SK-N-SH (cell line): Measurements from ENCODE around the gene CAP2. TPM values are rescaled to one million over a fixed set of nuclear protein-coding genes. Genes with fewer than 3 reads are reported as not detected.

Source experiments
- CTCF ChIA-PET: fragments of 300-600, 350-600 bp; formaldehyde crosslinking; extraction: SDS; loops from one replicate; lab custom pipeline; 2021; lab: Yijun Ruan, JAX
- POLR2A ChIA-PET: fragments of 350-600 bp; sonication (Branson Sonifier 250); formaldehyde crosslinking; extraction: SDS; loops from one replicate; lab custom pipeline; 2020; ENCODE audit warnings: antibody characterized with exemption, inconsistent platforms; lab: Yijun Ruan, JAX
- DNase-seq: peaks from one replicate; pipeline ENCODE4 v3.0.0; 2012
- H2AFZ ChIP-seq: fragments of 200-600 bp; sonication (generic); 2 replicates; pipeline ENCODE4 v1.8.1; 2016; ENCODE audit warnings: antibody characterized with exemption, mild to moderate bottlenecking, low read depth
- H3F3A ChIP-seq: fragments of 200-600 bp; sonication (generic); replicated peaks from 2 replicates; pipeline ENCODE3; 2016; ENCODE audit warnings: antibody characterized with exemption, mild to moderate bottlenecking; ENCODE audit not compliant: insufficient read depth
- H3K27ac ChIP-seq, 2 experiments: fragments of 200-500 bp in 1 of 2; fragments of 200-600 bp in 1 of 2; sonication (Bioruptor generic) in 1 of 2; sonication (generic), shearing (Covaris generic) in 1 of 2; 2 replicates each; pipeline versions ENCODE4 v1.5.1 to v1.6.1; 2014 to 2016; ENCODE audit warnings: low read depth in 2 of 2, inconsistent platforms in 1 of 2, low read length in 1 of 2, mild to moderate bottlenecking in 1 of 2, mixed read lengths in 1 of 2
- H3K27me3 ChIP-seq: fragments of 200-600 bp; sonication (generic), shearing (Covaris generic); 2 replicates; pipeline ENCODE4 v1.6.1; 2016; ENCODE audit warnings: mixed run types; ENCODE audit not compliant: insufficient read depth
- H3K36me3 ChIP-seq, 2 experiments: fragments of 200-500 bp in 1 of 2; fragments of 200-600 bp in 1 of 2; sonication (Bioruptor generic) in 1 of 2; sonication (generic) in 1 of 2; replicated peaks in 1 of 2; 2 replicates each; pipeline versions ENCODE3 to v1.5.1; 2014 to 2016; ENCODE audit warnings: low read length in 1 of 2, mild to moderate bottlenecking in 1 of 2; ENCODE audit not compliant: insufficient read depth in 2 of 2, control insufficient read depth in 1 of 2
- H3K4me1 ChIP-seq, 2 experiments: fragments of 200-500 bp in 1 of 2; fragments of 200-600 bp in 1 of 2; sonication (Bioruptor generic) in 1 of 2; sonication (generic), shearing (Covaris generic) in 1 of 2; 2 replicates each; pipeline versions ENCODE4 v1.5.1 to v1.6.1; 2014 to 2016; ENCODE audit warnings: low read depth in 1 of 2, low read length in 1 of 2, mixed run types in 1 of 2; ENCODE audit not compliant: insufficient read depth in 2 of 2, control insufficient read depth in 1 of 2
- H3K4me2 ChIP-seq: fragments of 200-600 bp; sonication (generic), shearing (Covaris generic); 2 replicates; pipeline ENCODE4 v1.6.1; 2017; ENCODE audit warnings: mixed run types
- H3K4me3 ChIP-seq, 2 experiments: fragments of 200-500 bp in 1 of 2; fragments of 200-600 bp in 1 of 2; sonication (Bioruptor generic) in 1 of 2; sonication (generic), shearing (Covaris generic) in 1 of 2; 2 replicates each; pipeline versions ENCODE4 v1.5.1 to v1.8.1; 2014 to 2016; ENCODE audit warnings: low read depth in 2 of 2, inconsistent platforms in 1 of 2, low read length in 1 of 2, mild to moderate bottlenecking in 1 of 2, mixed read lengths in 1 of 2, moderate library complexity in 1 of 2
- H3K79me2 ChIP-seq: fragments of 200-600 bp; sonication (generic); 2 replicates; pipeline ENCODE4 v1.8.1; 2017; ENCODE audit warnings: mild to moderate bottlenecking; ENCODE audit not compliant: insufficient read depth
- H3K9ac ChIP-seq: fragments of 200-600 bp; sonication (generic); 2 replicates; pipeline ENCODE4 v1.6.1; 2017; ENCODE audit warnings: mixed run types
- H3K9me2 ChIP-seq: fragments of 200-600 bp; sonication (generic); 2 replicates; pipeline ENCODE4 v1.6.1; 2017; ENCODE audit warnings: mixed run types
- H3K9me3 ChIP-seq: fragments of 200-600 bp; sonication (generic); 2 replicates; pipeline ENCODE4 v1.6.1; 2017; ENCODE audit warnings: mixed run types, mild to moderate bottlenecking, moderate library complexity
- H4K20me1 ChIP-seq: fragments of 200-600 bp; sonication (generic); 2 replicates; pipeline ENCODE4 v1.6.1; 2017; ENCODE audit warnings: mild to moderate bottlenecking, mixed run types; ENCODE audit not compliant: insufficient read depth
- EZH2phosphoT487 ChIP-seq: fragments of 200-600 bp; sonication (generic); IDR thresholded peaks from 2 replicates; pipeline ENCODE4 v1.6.1; 2017; ENCODE audit warnings: low read depth, mixed run types, mild to moderate bottlenecking, antibody characterized with exemption, moderate library complexity, borderline replicate concordance
- FOSL2 ChIP-seq: IDR thresholded peaks from 2 replicates; pipeline ENCODE4 v1.4.0; 2012; ENCODE audit warnings: low read depth, mild to moderate bottlenecking, moderate library complexity, borderline replicate concordance
- FOXM1 ChIP-seq: IDR thresholded peaks from 2 replicates; pipeline ENCODE4 v1.4.0; 2012; ENCODE audit warnings: low read depth, mild to moderate bottlenecking
- GABPA ChIP-seq: IDR thresholded peaks from 2 replicates; pipeline ENCODE4 v1.4.0; 2012; ENCODE audit warnings: low read depth, mild to moderate bottlenecking
- GATA2 ChIP-seq: sonication (generic); formaldehyde crosslinking; IDR thresholded peaks from 2 replicates; pipeline ENCODE4 v1.5.0; 2020; ENCODE audit warnings: mild to moderate bottlenecking, missing genetic modification reagents
- JUND ChIP-seq: IDR thresholded peaks from 2 replicates; pipeline ENCODE4 v1.4.0; 2012
- MXI1 ChIP-seq: IDR thresholded peaks from 2 replicates; pipeline ENCODE4 v1.6.1; 2012; ENCODE audit warnings: mild to moderate bottlenecking, low read depth, low read length, improper control_type of control experiment
- NFIC ChIP-seq: IDR thresholded peaks from 2 replicates; pipeline ENCODE4 v1.4.0; 2012; ENCODE audit warnings: borderline replicate concordance
- NRF1 ChIP-seq: IDR thresholded peaks from 2 replicates; pipeline ENCODE4 v1.6.1; 2012; ENCODE audit warnings: low read depth, mild to moderate bottlenecking, low read length
- RXRA ChIP-seq: IDR thresholded peaks from 2 replicates; pipeline ENCODE4 v1.4.0; 2012; ENCODE audit warnings: low read depth, mild to moderate bottlenecking, borderline replicate concordance
- SMC3 ChIP-seq: IDR thresholded peaks from 2 replicates; pipeline ENCODE4 v1.6.1; 2012; ENCODE audit warnings: low read depth, low read length, improper control_type of control experiment
- TAF1 ChIP-seq: IDR thresholded peaks from 2 replicates; pipeline ENCODE4 v1.6.1; 2012; ENCODE audit warnings: low read depth, mild to moderate bottlenecking, low read length, moderate library complexity, borderline replicate concordance
- TCF12 ChIP-seq: IDR thresholded peaks from 2 replicates; pipeline ENCODE4 v1.4.0; 2012
- WGBS: methylation state at CpG from one replicate; pipeline ENCODE4 v1.1.6; 2017; ENCODE audit warnings: low lambda C conversion rate; 5-methylcytosine and 5-hydroxymethylcytosine counted together
- polyA plus RNA-seq, 3 experiments: library from polyadenylated mRNA; depleted of rRNA; stranded (reverse); fragments of >200 nt; gene quantifications; 2 replicates each; pipeline ENCODE4 v1.2.3, GENCODE V29; 2012
- TF ChIP-seq, protein P1 (sequence below): IDR thresholded peaks from 2 replicates; pipeline ENCODE4; 2012

Gene CAP2
- polyA plus RNA-seq, 1 of the 3 experiments (the other 2 are of a cell fraction), result 8.5 TPM

DNA sequence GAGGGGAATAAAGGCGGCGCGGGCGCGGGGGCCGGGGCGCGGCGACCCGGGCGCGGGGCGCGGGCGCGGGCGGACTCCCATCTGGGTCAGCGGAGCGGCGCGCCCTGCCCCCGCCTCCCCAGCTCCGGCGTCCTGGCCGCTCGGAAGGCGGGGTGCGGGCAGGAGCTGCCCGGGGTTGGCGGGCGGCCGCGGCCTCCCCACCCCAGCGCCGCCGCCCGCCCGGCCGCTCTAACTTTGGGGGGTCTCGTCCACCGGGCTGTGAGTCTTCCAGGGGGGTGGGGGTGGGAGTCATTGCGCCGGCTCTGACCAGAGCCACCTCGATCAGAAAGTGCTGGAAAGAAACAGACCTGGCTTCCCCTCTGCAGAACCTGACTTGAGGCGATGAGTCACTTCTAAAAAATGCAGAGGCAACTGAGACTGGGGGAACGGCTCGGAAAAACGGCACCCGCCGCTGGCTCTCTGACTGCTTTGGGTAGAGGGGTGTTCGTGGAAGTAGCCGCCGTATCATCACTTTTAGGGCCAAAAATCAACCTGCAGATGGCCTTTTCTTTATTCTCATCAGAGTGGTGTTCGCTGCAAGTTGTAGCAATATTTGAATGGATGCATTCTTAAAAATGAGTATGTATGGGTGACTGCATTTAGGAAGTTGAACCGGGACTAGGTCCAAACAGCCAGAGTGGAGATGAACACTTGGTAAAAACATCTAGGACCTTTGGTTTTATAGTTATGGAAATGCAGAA lies 667 bp downstream of the CAP2 start:
- Histone ChIP-seq H3K4me3 (peak overlapping the region; percentile 54 to 77), H3K36me3 (no peaks in the 10 kb centered on the region), H2AFZ (peak overlapping the region; percentile 65; the same call in 1 of the 2 replicates), H3K4me1 (peaks cover 3 to 5% of the 10 kb centered on the region in 2 experiments; a peak in 2 of 4 replicates), H4K20me1 (no peaks in the 10 kb centered on the region), H3K9me2 (no peaks in the 10 kb centered on the region), H3K9me3 (no peaks in the 10 kb centered on the region), H3K4me2 (peak overlapping the region; percentile 73), H3K27me3 (no peaks in the 10 kb centered on the region), H3K27ac (peak overlapping the region; percentile 54 to 66), H3K9ac (peak overlapping the region; percentile 73; the same call in 1 of the 2 replicates), H3K79me2 (peaks cover 34% of the 10 kb centered on the region; the same call in 1 of the 2 replicates), H3F3A (peaks cover 3% of the 10 kb centered on the region)
- ChIA-PET POLR2A (interaction anchor here (1.4 kb wide), 1 partner anchor 206 kb away, joined by 4 read pairs; the partner anchor contains the start of gene FAM8A1), CTCF (interaction anchor here (1.5 kb wide), 1 partner anchor 410 kb away, joined by 3 read pairs; no protein-coding TSS in a partner anchor)
- peak; percentile 70 for TF ChIP-seq JUND
- TF ChIP-seq TCF12, result peak; percentile 23; the same call in 1 of the 2 replicates
- peak; percentile 50; the same call in 1 of the 2 replicates for TF ChIP-seq FOSL2
- TF ChIP-seq FOXM1, result no peak
- no peak for TF ChIP-seq TAF1
- 11% methylated on average over 24 of the region's 55 CpGs for WGBS
- no peak for DNase-seq

DNA sequence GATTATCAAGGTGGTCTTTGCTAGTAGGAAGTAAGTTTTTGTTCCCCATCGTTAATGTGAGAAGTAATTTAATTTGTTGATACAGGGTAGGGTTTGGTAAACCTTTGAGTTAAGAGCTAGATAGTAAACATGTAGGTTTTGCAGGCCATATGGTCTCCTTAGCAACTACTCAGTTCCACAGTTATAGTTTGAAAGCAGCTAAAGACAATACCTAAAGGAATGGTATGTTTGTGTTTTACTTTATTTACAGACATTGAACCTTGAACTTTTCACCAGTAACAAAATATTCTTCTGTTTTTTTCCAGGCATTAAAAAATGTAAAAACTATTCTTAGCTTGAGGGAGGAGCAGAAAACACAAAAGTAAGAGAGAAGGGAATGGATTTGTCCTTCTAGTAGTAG lies 1.7 kb downstream of the CAP2 start:
- Histone ChIP-seq H3K4me2 (no peak overlapping the region; the same call in 1 of the 2 replicates), H3K36me3 (no peaks in the 10 kb centered on the region), H3K27ac (no peak overlapping the region), H3K9me3 (no peaks in the 10 kb centered on the region), H3K9me2 (no peaks in the 10 kb centered on the region)
- DNase-seq, result no peak
- TF ChIP-seq MXI1 (no peak), RXRA (no peak), EZH2phosphoT487 (no peak), GABPA (no peak), GATA2 (CRISPR knock-in tag) (no peak), NRF1 (no peak), SMC3 (no peak), NFIC (no peak)
- TF ChIP-seq, protein P1, sequence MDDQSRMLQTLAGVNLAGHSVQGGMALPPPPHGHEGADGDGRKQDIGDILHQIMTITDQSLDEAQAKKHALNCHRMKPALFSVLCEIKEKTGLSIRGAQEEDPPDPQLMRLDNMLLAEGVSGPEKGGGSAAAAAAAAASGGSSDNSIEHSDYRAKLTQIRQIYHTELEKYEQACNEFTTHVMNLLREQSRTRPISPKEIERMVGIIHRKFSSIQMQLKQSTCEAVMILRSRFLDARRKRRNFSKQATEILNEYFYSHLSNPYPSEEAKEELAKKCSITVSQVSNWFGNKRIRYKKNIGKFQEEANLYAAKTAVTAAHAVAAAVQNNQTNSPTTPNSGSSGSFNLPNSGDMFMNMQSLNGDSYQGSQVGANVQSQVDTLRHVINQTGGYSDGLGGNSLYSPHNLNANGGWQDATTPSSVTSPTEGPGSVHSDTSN, result no peak
- TF ChIP-seq, all 33 proteins: peak for 0
- 62% methylated on average over 1 of the region's 1 CpG for WGBS
- ChIA-PET POLR2A (no interaction called here), CTCF (interaction anchor here (1.1 kb wide), 1 partner anchor 189 kb away, joined by 3 read pairs; no protein-coding TSS in a partner anchor)
- no peaks in the 10 kb centered on the region for H3K27me3 ChIP-seq
- H3K9ac ChIP-seq, result no peak overlapping the region
- peaks cover 41% of the 10 kb centered on the region; the same call in 1 of the 2 replicates for H3K79me2 ChIP-seq
- peaks cover 3% of the 10 kb centered on the region for H3F3A ChIP-seq
- peaks cover 3 to 5% of the 10 kb centered on the region in 2 experiments; a peak in 2 of 4 replicates for H3K4me1 ChIP-seq
- no peaks in the 10 kb centered on the region for H4K20me1 ChIP-seq
- no peak overlapping the region for H2AFZ ChIP-seq
- no peak overlapping the region for H3K4me3 ChIP-seq
